ENCODE data around the gene ARHGEF1. TPM values are rescaled to one million over a fixed set of nuclear protein-coding genes. Genes with fewer than 3 reads are reported as not detected.

The ARHGEF1 gene
- total RNA-seq, 2 donors from 2014 or later, result 64.1 to 98.7 TPM

DNA sequence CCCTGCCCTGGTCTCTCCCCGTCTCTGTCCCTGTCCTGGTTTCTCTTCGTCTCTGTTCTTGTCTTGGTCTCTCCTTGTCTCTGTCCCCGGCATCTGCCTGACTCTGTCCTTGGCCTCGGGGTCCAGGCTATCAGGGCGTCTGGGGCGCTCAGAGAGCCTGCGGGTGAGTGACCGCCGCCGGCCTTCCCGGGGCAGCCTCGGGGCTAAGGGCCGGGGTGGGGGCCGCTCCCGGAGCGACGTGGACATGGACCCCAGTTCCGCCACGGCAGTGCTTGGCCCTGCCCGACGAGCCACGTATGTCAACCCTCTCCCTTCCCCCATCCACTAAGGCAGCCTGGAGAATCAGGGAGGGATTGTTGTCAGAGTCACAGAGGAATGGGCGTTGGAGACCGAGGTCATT, 14.8 kb downstream of the ARHGEF1 start:
- H3K36me3 ChIP-seq, result peaks cover 33% of the 10 kb centered on the region
- no peaks in the 10 kb centered on the region for H3K27me3 ChIP-seq
- no peak overlapping the region for H3K9ac ChIP-seq (ENCODE audit: low read depth in 2 of 2, low read length in 2 of 2)
- DNase-seq, result no peak
- H3K4me3 ChIP-seq, result no peak overlapping the region
- H3K4me1 ChIP-seq, result no peaks in the 10 kb centered on the region
- intact Hi-C loops (cut with DNase I), result no loop called here
- H3K27ac ChIP-seq, result no peak overlapping the region
- TF ChIP-seq, protein P1, sequence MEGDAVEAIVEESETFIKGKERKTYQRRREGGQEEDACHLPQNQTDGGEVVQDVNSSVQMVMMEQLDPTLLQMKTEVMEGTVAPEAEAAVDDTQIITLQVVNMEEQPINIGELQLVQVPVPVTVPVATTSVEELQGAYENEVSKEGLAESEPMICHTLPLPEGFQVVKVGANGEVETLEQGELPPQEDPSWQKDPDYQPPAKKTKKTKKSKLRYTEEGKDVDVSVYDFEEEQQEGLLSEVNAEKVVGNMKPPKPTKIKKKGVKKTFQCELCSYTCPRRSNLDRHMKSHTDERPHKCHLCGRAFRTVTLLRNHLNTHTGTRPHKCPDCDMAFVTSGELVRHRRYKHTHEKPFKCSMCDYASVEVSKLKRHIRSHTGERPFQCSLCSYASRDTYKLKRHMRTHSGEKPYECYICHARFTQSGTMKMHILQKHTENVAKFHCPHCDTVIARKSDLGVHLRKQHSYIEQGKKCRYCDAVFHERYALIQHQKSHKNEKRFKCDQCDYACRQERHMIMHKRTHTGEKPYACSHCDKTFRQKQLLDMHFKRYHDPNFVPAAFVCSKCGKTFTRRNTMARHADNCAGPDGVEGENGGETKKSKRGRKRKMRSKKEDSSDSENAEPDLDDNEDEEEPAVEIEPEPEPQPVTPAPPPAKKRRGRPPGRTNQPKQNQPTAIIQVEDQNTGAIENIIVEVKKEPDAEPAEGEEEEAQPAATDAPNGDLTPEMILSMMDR (IDR thresholded peaks at IDR 0.05), result no peak
- no peaks in the 10 kb centered on the region for H3K9me3 ChIP-seq

DNA sequence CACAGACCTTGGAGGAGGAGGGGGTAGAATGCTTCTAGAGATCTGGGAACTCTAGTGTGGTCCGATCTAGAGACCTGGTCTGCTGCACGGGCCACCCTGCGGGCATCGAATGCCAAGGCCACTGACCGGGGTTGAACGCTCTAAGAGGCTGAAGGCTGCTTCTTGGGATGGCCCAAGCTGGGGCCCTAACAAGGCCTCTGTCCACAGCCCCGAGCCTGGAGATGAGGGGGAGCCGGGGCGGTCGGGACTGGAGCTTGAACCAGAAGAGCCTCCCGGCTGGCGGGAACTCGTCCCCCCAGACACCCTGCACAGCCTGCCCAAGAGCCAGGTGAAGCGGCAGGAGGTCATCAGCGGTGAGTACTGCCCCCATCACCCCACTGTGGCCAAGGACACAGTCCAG, 15.3 kb downstream of the ARHGEF1 start:
- DNase-seq, result no peak
- Histone ChIP-seq H3K4me3 (no peak overlapping the region), H3K9me3 (no peaks in the 10 kb centered on the region), H3K9ac (ENCODE audit: low read depth in 2 of 2, low read length in 2 of 2) (no peak overlapping the region), H3K27ac (no peak overlapping the region), H3K36me3 (peaks cover 37% of the 10 kb centered on the region), H3K4me1 (no peaks in the 10 kb centered on the region), H3K27me3 (no peaks in the 10 kb centered on the region)
- TF ChIP-seq, protein P1 (IDR thresholded peaks at IDR 0.05), result no peak
- intact Hi-C loops (cut with DNase I), result no loop called here

DNA sequence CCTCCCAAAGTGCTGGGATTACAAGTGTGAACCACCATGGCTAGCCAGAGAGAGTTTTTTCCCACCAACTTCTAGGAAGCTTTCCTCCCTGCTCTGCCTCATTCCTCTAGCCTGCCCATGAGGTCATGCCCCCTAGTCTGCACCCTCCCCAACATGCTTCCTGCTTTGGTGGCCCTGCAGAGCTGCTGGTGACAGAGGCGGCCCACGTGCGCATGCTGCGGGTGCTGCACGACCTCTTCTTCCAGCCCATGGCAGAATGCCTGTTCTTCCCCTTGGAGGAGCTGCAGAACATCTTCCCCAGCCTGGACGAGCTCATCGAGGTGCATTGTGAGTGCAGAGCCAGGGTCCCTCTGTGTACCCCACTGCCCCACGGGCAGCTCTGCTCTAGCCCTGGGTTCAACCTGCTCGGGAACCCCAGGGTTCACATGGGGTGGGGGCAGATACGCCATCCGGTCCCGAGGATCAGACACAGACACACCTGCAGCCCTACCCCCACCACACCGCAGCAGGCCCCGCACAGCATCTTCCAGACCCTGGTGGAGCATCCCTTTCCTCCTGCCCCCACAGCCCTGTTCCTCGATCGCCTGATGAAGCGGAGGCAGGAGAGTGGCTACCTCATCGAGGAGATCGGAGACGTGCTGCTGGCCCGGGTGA, 18.9 kb downstream of the ARHGEF1 start:
- Histone ChIP-seq H3K27ac (no peak overlapping the region), H3K27me3 (no peaks in the 10 kb centered on the region), H3K4me1 (no peaks in the 10 kb centered on the region), H3K9ac (ENCODE audit: low read depth in 2 of 2, low read length in 2 of 2) (no peak overlapping the region), H3K4me3 (no peak overlapping the region), H3K9me3 (no peaks in the 10 kb centered on the region), H3K36me3 (peaks cover 30% of the 10 kb centered on the region)
- no peak for DNase-seq
- intact Hi-C loops (cut with DNase I), result no loop called here
- TF ChIP-seq, protein P1 (IDR thresholded peaks at IDR 0.05), result no peak

DNA sequence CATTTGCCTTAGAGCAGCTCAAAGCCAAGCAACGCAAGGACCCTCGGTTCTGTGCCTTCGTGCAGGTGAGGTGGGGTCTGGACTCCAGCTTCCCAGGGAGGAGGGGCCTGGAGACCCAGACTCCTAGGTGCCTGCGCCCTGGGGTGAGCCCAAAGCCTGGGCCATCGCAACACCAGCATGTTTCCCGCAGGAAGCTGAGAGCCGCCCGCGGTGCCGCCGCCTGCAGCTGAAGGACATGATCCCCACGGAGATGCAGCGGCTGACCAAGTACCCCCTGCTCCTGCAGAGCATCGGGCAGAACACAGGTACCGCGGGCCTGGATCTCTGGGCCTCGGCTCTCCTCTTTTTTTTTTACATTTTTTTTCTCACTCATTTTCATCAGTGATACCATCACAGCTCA, 19.6 kb downstream of the ARHGEF1 start:
- no peak overlapping the region for H3K27ac ChIP-seq
- H3K27me3 ChIP-seq, result no peaks in the 10 kb centered on the region
- H3K4me3 ChIP-seq, result no peak overlapping the region
- no peak for DNase-seq
- peaks cover 30% of the 10 kb centered on the region for H3K36me3 ChIP-seq
- H3K4me1 ChIP-seq, result no peaks in the 10 kb centered on the region
- TF ChIP-seq, protein P1 (IDR thresholded peaks at IDR 0.05), result no peak
- no peak overlapping the region for H3K9ac ChIP-seq (ENCODE audit: low read depth in 2 of 2, low read length in 2 of 2)
- no peaks in the 10 kb centered on the region for H3K9me3 ChIP-seq
- intact Hi-C loops (cut with DNase I), result no loop called here

DNA sequence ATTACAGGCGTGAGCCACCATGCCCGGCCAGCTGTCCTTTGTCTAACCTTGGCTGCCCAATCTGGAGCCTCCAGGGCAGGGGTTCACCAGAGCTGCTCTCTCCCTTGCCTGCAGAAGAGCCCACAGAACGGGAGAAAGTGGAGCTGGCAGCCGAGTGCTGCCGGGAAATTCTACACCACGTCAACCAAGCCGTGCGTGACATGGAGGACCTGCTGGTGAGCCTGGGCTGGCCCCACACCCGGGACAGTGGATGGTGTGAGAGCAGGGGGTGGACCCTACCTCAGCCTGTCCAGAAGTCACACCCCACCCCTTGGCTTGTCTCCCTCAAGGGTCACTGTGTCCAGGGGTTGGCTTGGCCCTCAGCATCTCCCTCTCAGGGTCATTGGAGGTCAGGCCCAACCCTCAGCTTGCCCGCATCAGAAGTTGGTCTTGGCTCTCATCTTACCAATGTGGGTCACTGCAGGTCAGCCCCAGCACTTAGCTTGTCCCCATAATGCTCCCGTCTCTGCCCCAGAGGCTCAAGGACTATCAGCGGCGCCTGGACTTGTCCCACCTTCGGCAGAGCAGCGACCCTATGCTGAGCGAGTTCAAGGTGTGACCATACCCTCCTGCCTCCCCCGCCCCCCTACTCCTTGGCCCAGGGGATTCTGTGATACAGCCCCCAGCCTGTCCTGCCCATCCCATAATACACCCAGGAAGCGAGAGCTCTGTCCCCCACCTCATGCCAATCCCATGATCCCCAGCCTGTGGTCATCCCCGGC, 20.4 kb downstream of the ARHGEF1 start:
- DNase-seq, result no peak
- Histone ChIP-seq H3K4me3 (no peak overlapping the region), H3K4me1 (no peaks in the 10 kb centered on the region), H3K27ac (peak overlapping the region; percentile 82), H3K9me3 (no peaks in the 10 kb centered on the region), H3K9ac (ENCODE audit: low read depth in 2 of 2, low read length in 2 of 2) (peak overlapping the region in 1 of 2 donors; percentile 85), H3K27me3 (no peaks in the 10 kb centered on the region), H3K36me3 (peaks cover 25% of the 10 kb centered on the region)
- intact Hi-C loops (cut with DNase I), result no loop called here
- TF ChIP-seq, protein P1 (IDR thresholded peaks at IDR 0.05), result no peak

All from colonic mucosa (tissue), 4 donors.